ENCODE results near the gene BMP5. TPM values are rescaled to one million over a fixed set of nuclear protein-coding genes. Genes with fewer than 3 reads are reported as not detected.

Gene BMP5
- total RNA-seq, 2 donors from 2014 or later, result 0.80 to 2.1 TPM

DNA sequence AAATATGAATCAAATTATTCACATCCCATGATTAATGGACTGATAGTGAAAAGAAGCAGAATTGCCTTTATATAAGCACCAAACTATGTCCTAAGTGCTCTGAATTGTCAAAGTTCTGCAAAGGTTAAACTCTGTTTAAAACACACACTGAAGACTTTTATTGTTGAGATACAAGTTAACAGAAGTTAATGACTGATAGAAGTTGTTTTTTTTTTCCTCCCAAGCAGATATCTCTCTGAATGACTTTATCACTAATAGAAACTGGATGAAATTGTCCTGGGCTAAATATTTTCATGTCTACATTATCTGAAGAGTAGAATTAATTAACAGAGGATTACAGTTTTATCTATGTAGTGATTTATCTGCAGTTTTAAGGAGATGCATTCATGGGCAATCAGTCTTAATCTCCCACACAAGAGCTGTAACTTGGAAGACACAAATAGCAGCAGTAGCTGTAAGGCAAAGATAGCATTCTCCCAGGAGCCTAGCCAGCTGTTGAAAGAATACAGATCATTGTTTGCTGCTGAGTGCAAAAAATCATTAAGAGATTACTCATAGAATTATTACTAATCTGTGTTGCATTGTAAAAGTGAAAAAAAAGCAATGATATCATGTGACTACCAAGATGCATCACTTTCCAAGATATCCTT is 49.9 kb downstream of the BMP5 start:
- no peak for DNase-seq (ENCODE audit: low spot score)
- no peaks in the 10 kb centered on the region for H3K4me1 ChIP-seq (replicated peaks)
- no peaks in the 10 kb centered on the region for H3K36me3 ChIP-seq
- TF ChIP-seq POLR2A (IDR thresholded peaks at IDR 0.05) (no peak), CTCF (IDR thresholded peaks at IDR 0.05) (no peak)
- no peaks in the 10 kb centered on the region for H3K27me3 ChIP-seq (replicated peaks; ENCODE audit: insufficient read depth)
- no peak overlapping the region for H3K4me3 ChIP-seq
- H3K27ac ChIP-seq, result no peak overlapping the region
- H3K9me3 ChIP-seq, result no peaks in the 10 kb centered on the region
- intact Hi-C loops (cut with DNase I), result no loop called here

DNA sequence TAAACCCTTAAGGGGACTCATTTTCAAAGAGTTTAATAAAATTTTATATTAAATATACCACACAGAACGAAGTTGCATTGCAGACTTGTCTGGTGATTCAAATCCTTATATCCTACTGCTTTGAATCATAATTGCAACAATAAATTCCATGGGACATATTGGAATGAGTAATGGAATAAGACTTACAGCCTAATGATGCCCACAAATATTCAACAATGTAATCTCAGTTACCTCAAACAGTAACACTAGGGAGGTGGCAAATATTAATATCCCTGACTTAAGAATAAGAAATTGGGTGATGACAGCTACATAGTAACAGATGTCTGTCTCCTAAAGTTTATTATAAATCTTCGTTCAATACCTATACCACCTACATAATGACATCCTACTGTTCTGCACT is 52.6 kb downstream of the BMP5 start:
- no peaks in the 10 kb centered on the region for H3K36me3 ChIP-seq
- TF ChIP-seq POLR2AphosphoS5 (IDR thresholded peaks at IDR 0.05), result no peak
- TF ChIP-seq CTCF (IDR thresholded peaks at IDR 0.05), result no peak
- TF ChIP-seq POLR2A (IDR thresholded peaks at IDR 0.05), result no peak
- DNase-seq (ENCODE audit: low spot score), result no peak
- intact Hi-C loops (cut with DNase I), result no loop called here
- no peaks in the 10 kb centered on the region for H3K27me3 ChIP-seq (replicated peaks; ENCODE audit: insufficient read depth)
- no peaks in the 10 kb centered on the region for H3K4me1 ChIP-seq (replicated peaks)
- H3K9me3 ChIP-seq, result no peaks in the 10 kb centered on the region
- no peak overlapping the region for H3K4me3 ChIP-seq
- H3K27ac ChIP-seq, result no peak overlapping the region
- 88% methylated on average over 2 of the region's 2 CpGs for WGBS

DNA sequence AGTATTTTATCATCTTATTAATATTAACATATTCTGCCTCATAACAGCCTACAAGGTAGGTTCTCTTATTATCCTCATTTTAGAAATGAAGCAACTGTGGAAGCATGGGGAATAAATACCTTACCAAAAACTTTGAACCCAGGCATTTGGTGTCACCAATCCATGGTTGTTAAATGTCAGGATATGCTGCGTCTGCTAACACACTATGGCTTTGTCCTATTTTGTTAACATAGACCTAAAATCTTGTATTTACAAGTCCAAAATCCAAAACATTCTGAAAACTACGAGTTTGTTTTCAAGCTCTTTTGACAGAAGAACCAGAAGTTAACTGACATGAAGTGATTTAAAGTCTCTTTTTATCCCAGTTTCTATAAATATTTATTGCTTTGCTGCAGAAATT is 53.4 kb downstream of the BMP5 start:
- no peak overlapping the region for H3K4me3 ChIP-seq
- H3K27me3 ChIP-seq (replicated peaks; ENCODE audit: insufficient read depth), result no peaks in the 10 kb centered on the region
- no peak for DNase-seq (ENCODE audit: low spot score)
- TF ChIP-seq CTCF (IDR thresholded peaks at IDR 0.05) (no peak), POLR2AphosphoS5 (IDR thresholded peaks at IDR 0.05) (no peak), POLR2A (IDR thresholded peaks at IDR 0.05) (no peak)
- 80% methylated on average over 2 of the region's 2 CpGs for WGBS
- H3K36me3 ChIP-seq, result no peaks in the 10 kb centered on the region
- intact Hi-C loops (cut with DNase I), result no loop called here
- no peaks in the 10 kb centered on the region for H3K9me3 ChIP-seq
- no peak overlapping the region for H3K27ac ChIP-seq
- H3K4me1 ChIP-seq (replicated peaks), result no peaks in the 10 kb centered on the region

DNA sequence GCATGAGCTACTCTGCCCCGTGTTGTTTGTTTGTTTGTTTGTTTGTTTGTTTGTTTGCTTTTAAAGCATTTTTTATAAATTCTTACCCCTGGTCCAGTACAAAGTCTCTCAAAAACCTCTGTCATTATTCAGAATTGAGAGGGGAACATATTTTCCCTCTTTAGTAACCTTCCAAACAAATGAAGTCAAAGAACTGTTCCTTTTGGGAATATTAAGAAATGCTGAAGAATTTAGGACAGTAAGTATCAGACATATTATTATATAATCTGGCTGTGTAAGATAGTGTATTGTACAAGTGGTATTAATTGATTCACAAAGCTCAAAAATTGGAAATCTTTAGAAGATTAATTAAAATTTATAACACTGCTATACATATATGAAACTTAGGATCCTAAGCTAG is 54.7 kb downstream of the BMP5 start:
- no peak for DNase-seq (ENCODE audit: low spot score)
- Histone ChIP-seq H3K4me1 (replicated peaks) (no peaks in the 10 kb centered on the region), H3K4me3 (no peak overlapping the region), H3K27ac (no peak overlapping the region), H3K36me3 (no peaks in the 10 kb centered on the region), H3K27me3 (replicated peaks; ENCODE audit: insufficient read depth) (no peaks in the 10 kb centered on the region), H3K9me3 (no peaks in the 10 kb centered on the region)
- intact Hi-C loops (cut with DNase I), result no loop called here
- 74% methylated on average over 1 of the region's 1 CpG for WGBS
- TF ChIP-seq CTCF (IDR thresholded peaks at IDR 0.05), result no peak
- TF ChIP-seq POLR2A (IDR thresholded peaks at IDR 0.05), result no peak
- no peak for TF ChIP-seq POLR2AphosphoS5 (IDR thresholded peaks at IDR 0.05)

DNA sequence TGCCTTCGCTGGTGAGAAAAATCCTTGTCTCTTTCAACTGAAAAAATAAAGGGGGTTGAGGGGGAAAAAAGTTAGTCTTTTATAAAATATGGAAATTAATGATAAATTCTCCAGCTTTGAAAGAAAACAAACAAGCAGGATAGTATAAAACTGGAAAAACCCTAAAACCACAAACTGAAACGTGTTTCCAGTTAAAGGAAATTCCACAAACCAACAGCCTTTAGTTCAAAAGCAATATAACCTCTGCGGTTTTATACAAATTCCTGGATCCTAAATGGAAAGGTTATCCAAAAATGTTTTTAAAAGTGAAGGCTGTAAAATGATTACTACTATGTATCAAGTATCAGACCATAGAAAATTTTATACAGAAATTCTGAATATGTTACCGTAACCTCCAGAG is 55.6 kb downstream of the BMP5 start:
- 80% methylated on average over 4 of the region's 4 CpGs for WGBS
- H3K27me3 ChIP-seq (replicated peaks; ENCODE audit: insufficient read depth), result no peaks in the 10 kb centered on the region
- intact Hi-C loops (cut with DNase I), result no loop called here
- no peaks in the 10 kb centered on the region for H3K4me1 ChIP-seq (replicated peaks)
- no peaks in the 10 kb centered on the region for H3K9me3 ChIP-seq
- no peak overlapping the region for H3K4me3 ChIP-seq
- no peaks in the 10 kb centered on the region for H3K36me3 ChIP-seq
- no peak overlapping the region for H3K27ac ChIP-seq
- no peak for DNase-seq (ENCODE audit: low spot score)
- no peak for TF ChIP-seq POLR2AphosphoS5 (IDR thresholded peaks at IDR 0.05)
- no peak for TF ChIP-seq CTCF (IDR thresholded peaks at IDR 0.05)
- no peak for TF ChIP-seq POLR2A (IDR thresholded peaks at IDR 0.05)
